HG03521 (cell line): ENCODE measurements around the gene THSD4.
"Not testable (repeated sequence)": the region's sequence is repeated elsewhere in the genome, so short reads cannot be mapped to it uniquely, and the experiment has no call there.

ENCODE experiments used
- ATAC-seq: cut with Tn5 transposase; IDR thresholded peaks from one replicate; pipeline ENCODE4 v1.9.1; 2021; ENCODE audit warnings: mild to moderate bottlenecking, moderate library complexity; ENCODE audit not compliant: unreplicated experiment

THSD4 gene

GRCh38 chr15:71401728-71402127 lies 286.5 kb downstream of the THSD4 start:
- not testable (repeated sequence) for ATAC-seq

- ATAC-seq, result no peak
Measured at GRCh38 chr15:71409541-71409940, 294.3 kb downstream of the THSD4 start.

- ATAC-seq, result no peak
Measured at GRCh38 chr15:71410347-71410746, 295.1 kb downstream of the THSD4 start.

- ATAC-seq, result no peak
Measured at GRCh38 chr15:71411538-71412482, 296.5 kb downstream of the THSD4 start.

- ATAC-seq, result no peak
Measured at GRCh38 chr15:71413419-71413818, 298.1 kb downstream of the THSD4 start.

GRCh38 chr15:71414853-71415252 lies 299.6 kb downstream of the THSD4 start:
- ATAC-seq, result no peak

- ATAC-seq, result no peak
Measured at GRCh38 chr15:71422530-71423259, 307.4 kb downstream of the THSD4 start.

- ATAC-seq, result no peak
Measured at GRCh38 chr15:71424765-71425164, 309.5 kb downstream of the THSD4 start.

GRCh38 chr15:71425388-71425787 lies 310.1 kb downstream of the THSD4 start:
- ATAC-seq, result no peak

- ATAC-seq, result no peak
Measured at GRCh38 chr15:71426792-71427191, 311.5 kb downstream of the THSD4 start.

- ATAC-seq, result no peak
Measured at GRCh38 chr15:71430782-71431181, 315.5 kb downstream of the THSD4 start.

GRCh38 chr15:71431343-71432336 lies 316.4 kb downstream of the THSD4 start:
- ATAC-seq, result no peak

GRCh38 chr15:71433402-71433801 lies 318.1 kb downstream of the THSD4 start:
- ATAC-seq, result no peak

GRCh38 chr15:71434774-71435173 lies 319.5 kb downstream of the THSD4 start:
- no peak for ATAC-seq

- ATAC-seq, result no peak
Measured at GRCh38 chr15:71435552-71435951, 320.3 kb downstream of the THSD4 start.

- no peak for ATAC-seq
Measured at GRCh38 chr15:71436854-71437253, 321.6 kb downstream of the THSD4 start.

- no peak for ATAC-seq
Measured at GRCh38 chr15:71437404-71437803, 322.1 kb downstream of the THSD4 start.

GRCh38 chr15:71437919-71438318 lies 322.6 kb downstream of the THSD4 start:
- no peak for ATAC-seq

- not testable (repeated sequence) for ATAC-seq
Measured at GRCh38 chr15:71439478-71439877, 324.2 kb downstream of the THSD4 start.

GRCh38 chr15:71440489-71441110 lies 325.3 kb downstream of the THSD4 start:
- no peak for ATAC-seq
